Peyer's patch (tissue), 4 donors: ENCODE results near the gene MYLK. TPM values are rescaled to one million over a fixed set of nuclear protein-coding genes. Genes with fewer than 3 reads are reported as not detected.

ENCODE experiments used
- DNase-seq, 3 donors: peaks; one replicate each; pipeline ENCODE4 v3.0.0-alpha.2; 2017 to 2019
- H3K27ac ChIP-seq, 4 donors: fragments of 200-600 bp; sonication (generic); one replicate each; pipeline ENCODE4 v1.5.1; 2016 to 2019
- H3K27me3 ChIP-seq, 2 donors: fragments of 200-600 bp; sonication (generic); one replicate each; pipeline ENCODE4 v1.5.1; 2019
- H3K36me3 ChIP-seq, 3 donors: fragments of 200-600 bp; sonication (generic); one replicate each; pipeline ENCODE4 v1.5.1; 2016 to 2019
- H3K4me1 ChIP-seq, 4 donors: fragments of 200-600 bp; sonication (generic); one replicate each; pipeline ENCODE4 v1.5.1; 2016 to 2019
- H3K4me3 ChIP-seq, 4 donors: fragments of 200-600 bp; sonication (generic); 1 replicate in 3 of 4; 2 replicates in 1 of 4; pipeline ENCODE4 v1.5.1; 2016 to 2019; ENCODE audit warnings: mild to moderate bottlenecking in 1 of 4
- H3K9me3 ChIP-seq, 4 donors: fragments of 200-600 bp; sonication (generic); one replicate each; pipeline ENCODE4 v1.5.1; 2016 to 2019; ENCODE audit warnings: mild to moderate bottlenecking in 1 of 4
- POLR2A ChIP-seq, 2 donors: fragments of 450-650 bp; IDR thresholded peaks; one replicate each; pipeline ENCODE4 v1.5.1; 2017; ENCODE audit warnings: antibody characterized with exemption in 2 of 2, mild to moderate bottlenecking in 2 of 2, moderate library complexity in 2 of 2
- total RNA-seq, 4 donors: library from RNA; depleted of rRNA; stranded (reverse); fragments of >200 nt; gene quantifications; one replicate each; pipeline ENCODE4 v1.1.0, GENCODE V29; 2016
- TF ChIP-seq, protein P1 (sequence below), 6 experiments: fragments of 450-650 bp in 4 of 6; fragments of 200-600 bp in 2 of 6; sonication (generic) in 1 of 6; IDR thresholded peaks; one replicate each; pipeline ENCODE4 v1.5.1; 2017 to 2019; ENCODE audit warnings: antibody characterized with exemption in 6 of 6, mild to moderate bottlenecking in 3 of 6, moderate library complexity in 1 of 6

MYLK gene
- total RNA-seq, 4 donors from 2014 or later: 81.3 to 117 (median 94.1) TPM

DNA sequence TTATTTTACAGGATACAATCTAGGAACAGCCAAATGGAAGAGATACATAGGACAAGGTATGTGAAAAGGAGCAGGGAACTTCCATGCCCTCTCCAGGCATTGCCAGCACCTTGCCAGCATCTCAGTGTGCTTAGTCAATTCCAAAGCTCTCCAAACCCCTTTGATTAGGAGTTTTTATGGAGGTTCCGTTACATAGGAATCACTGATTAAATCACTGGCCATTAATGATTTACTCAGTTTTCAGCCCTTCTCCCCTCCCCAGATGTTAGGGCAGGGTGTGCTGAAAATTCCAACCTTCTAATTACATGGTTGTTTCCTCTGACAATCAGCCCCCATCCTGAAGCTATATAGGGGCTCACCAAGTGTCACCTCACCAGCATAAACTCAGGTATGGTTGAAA is 11.5 kb downstream of the MYLK start:
- Histone ChIP-seq H3K27ac (no peak overlapping the region), H3K9me3 (no peaks in the 10 kb centered on the region), H3K36me3 (no peaks in the 10 kb centered on the region), H3K27me3 (no peaks in the 10 kb centered on the region), H3K4me3 (no peak overlapping the region), H3K4me1 (no peaks in the 10 kb centered on the region)
- DNase-seq: no peak
- TF ChIP-seq, protein P1, sequence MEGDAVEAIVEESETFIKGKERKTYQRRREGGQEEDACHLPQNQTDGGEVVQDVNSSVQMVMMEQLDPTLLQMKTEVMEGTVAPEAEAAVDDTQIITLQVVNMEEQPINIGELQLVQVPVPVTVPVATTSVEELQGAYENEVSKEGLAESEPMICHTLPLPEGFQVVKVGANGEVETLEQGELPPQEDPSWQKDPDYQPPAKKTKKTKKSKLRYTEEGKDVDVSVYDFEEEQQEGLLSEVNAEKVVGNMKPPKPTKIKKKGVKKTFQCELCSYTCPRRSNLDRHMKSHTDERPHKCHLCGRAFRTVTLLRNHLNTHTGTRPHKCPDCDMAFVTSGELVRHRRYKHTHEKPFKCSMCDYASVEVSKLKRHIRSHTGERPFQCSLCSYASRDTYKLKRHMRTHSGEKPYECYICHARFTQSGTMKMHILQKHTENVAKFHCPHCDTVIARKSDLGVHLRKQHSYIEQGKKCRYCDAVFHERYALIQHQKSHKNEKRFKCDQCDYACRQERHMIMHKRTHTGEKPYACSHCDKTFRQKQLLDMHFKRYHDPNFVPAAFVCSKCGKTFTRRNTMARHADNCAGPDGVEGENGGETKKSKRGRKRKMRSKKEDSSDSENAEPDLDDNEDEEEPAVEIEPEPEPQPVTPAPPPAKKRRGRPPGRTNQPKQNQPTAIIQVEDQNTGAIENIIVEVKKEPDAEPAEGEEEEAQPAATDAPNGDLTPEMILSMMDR (IDR thresholded peaks at IDR 0.05): no peak
- TF ChIP-seq POLR2A (IDR thresholded peaks at IDR 0.05): no peak

GRCh38 chr3:123871946-123872345 is 12.2 kb downstream of the MYLK start:
- DNase-seq: no peak
- no peaks in the 10 kb centered on the region for H3K4me1 ChIP-seq
- TF ChIP-seq, protein P1 (IDR thresholded peaks at IDR 0.05): no peak
- TF ChIP-seq POLR2A (IDR thresholded peaks at IDR 0.05): no peak

DNA sequence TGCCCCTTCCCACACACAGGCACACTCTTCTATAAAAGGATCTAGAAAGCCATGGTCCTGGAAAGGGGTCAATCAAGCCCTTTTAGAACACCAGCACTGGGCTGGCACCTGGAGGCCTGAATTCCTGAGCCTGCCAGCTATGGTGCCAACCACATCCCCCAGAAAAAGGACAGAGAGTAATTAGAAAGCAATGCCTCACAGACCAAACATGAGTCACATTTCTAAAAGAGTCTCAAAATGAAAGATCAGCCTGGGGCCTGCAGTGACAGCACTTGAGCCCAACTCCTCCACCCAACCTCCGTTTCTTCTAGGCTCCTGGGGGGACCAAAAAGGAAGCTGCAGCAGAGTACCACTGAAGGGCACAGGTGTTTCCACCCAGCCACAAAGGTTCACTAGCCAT is 14.1 kb downstream of the MYLK start:
- H3K27me3 ChIP-seq: no peaks in the 10 kb centered on the region
- TF ChIP-seq, protein P1 (IDR thresholded peaks at IDR 0.05): no peak
- TF ChIP-seq POLR2A (IDR thresholded peaks at IDR 0.05): no peak

More at GRCh38 chr3:123871946-123872345, 12.2 kb downstream of the MYLK start:
- no peaks in the 10 kb centered on the region for H3K27me3 ChIP-seq
- no peak overlapping the region for H3K27ac ChIP-seq
- H3K9me3 ChIP-seq: no peaks in the 10 kb centered on the region
- H3K4me3 ChIP-seq: no peak overlapping the region
- H3K36me3 ChIP-seq: no peaks in the 10 kb centered on the region

DNA sequence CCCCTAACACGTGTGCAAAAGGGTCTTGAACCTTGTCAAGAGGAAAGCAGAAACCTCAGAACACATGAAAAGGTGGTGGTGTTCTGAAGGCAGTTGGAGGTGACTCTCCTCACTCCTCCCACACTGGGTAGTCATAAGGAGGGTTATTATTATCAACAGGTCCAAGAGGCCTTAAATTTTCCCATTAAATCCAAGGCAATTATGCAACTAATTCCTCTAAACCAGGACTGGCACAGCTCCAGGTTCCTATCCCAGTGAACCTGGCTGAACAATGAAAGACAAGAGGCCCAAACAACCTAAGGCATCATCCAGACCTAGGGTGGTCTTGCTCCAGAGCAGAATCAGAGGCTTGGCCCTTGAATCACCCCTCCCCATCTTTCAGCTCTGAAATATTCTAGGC is 15.0 kb downstream of the MYLK start:
- H3K9me3 ChIP-seq: no peaks in the 10 kb centered on the region
- TF ChIP-seq, protein P1 (IDR thresholded peaks at IDR 0.05): no peak
- TF ChIP-seq POLR2A (IDR thresholded peaks at IDR 0.05): no peak
- no peaks in the 10 kb centered on the region for H3K27me3 ChIP-seq
- no peak for DNase-seq
- no peak overlapping the region for H3K4me3 ChIP-seq
- no peaks in the 10 kb centered on the region for H3K36me3 ChIP-seq
- H3K4me1 ChIP-seq: no peaks in the 10 kb centered on the region
- no peak overlapping the region for H3K27ac ChIP-seq

More for the DNA sequence above, 14.1 kb downstream of the MYLK start:
- Histone ChIP-seq H3K4me3 (no peak overlapping the region), H3K27ac (no peak overlapping the region), H3K4me1 (no peaks in the 10 kb centered on the region), H3K36me3 (no peaks in the 10 kb centered on the region), H3K9me3 (no peaks in the 10 kb centered on the region)
- no peak for DNase-seq

- TF ChIP-seq POLR2A (IDR thresholded peaks at IDR 0.05): no peak
- TF ChIP-seq, protein P1 (IDR thresholded peaks at IDR 0.05): no peak
- Histone ChIP-seq H3K27me3 (no peaks in the 10 kb centered on the region), H3K27ac (no peak overlapping the region)
Measured at GRCh38 chr3:123864706-123865105, 19.4 kb downstream of the MYLK start.

DNA sequence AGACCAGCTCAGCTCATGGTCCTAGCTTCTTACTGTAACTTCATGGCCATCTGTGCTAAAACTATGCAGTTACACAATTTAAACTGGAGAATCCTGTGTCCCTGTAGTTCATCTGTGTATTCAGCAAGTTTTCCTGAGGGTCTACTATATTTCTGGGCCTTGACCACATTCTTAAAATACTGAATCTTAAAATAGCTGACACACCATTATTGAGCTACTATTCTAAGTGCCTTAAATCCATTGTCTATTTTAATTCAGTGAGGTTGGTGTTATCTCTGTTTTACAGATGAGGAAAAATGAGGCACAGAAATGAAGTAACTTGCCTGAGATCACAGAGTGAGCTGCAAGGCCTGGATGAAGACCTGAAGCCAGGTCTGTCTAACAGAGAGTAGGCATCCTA is 22.0 kb downstream of the MYLK start:
- H3K9me3 ChIP-seq: no peaks in the 10 kb centered on the region
- H3K4me3 ChIP-seq: no peak overlapping the region
- TF ChIP-seq, protein P1 (IDR thresholded peaks at IDR 0.05): no peak
- no peak for TF ChIP-seq POLR2A (IDR thresholded peaks at IDR 0.05)
- H3K27me3 ChIP-seq: no peaks in the 10 kb centered on the region
- H3K36me3 ChIP-seq: no peaks in the 10 kb centered on the region
- H3K4me1 ChIP-seq: no peaks in the 10 kb centered on the region
- no peak overlapping the region for H3K27ac ChIP-seq
- DNase-seq: no peak

More at GRCh38 chr3:123864706-123865105, 19.4 kb downstream of the MYLK start:
- no peak for DNase-seq
- Histone ChIP-seq H3K36me3 (no peaks in the 10 kb centered on the region), H3K4me3 (no peak overlapping the region), H3K9me3 (no peaks in the 10 kb centered on the region), H3K4me1 (no peaks in the 10 kb centered on the region)
